Endodermal cell (in vitro differentiated cells): ENCODE measurements around the gene ASCC1. TPM values are rescaled to one million over a fixed set of nuclear protein-coding genes. Genes with fewer than 3 reads are reported as not detected.
"Not testable (repeated sequence)": the region's sequence is repeated elsewhere in the genome, so short reads cannot be mapped to it uniquely, and the experiment has no call there.

ENCODE experiments used
- DNase-seq: peaks from one replicate; pipeline ENCODE4 v3.0.0-alpha.2; 2017
- H3K27ac ChIP-seq: 2 replicates; pipeline ENCODE4 v1.5.1; 2013; ENCODE audit warnings: mild to moderate bottlenecking, low read depth, low read length, moderate library complexity
- H3K27me3 ChIP-seq: 2 replicates; pipeline ENCODE4 v1.6.1; 2013; ENCODE audit warnings: mild to moderate bottlenecking, low read length, moderate library complexity; ENCODE audit not compliant: insufficient read depth, control insufficient read depth, poor library complexity, severe bottlenecking
- H3K36me3 ChIP-seq: 2 replicates; pipeline ENCODE4 v1.7.0; 2013; ENCODE audit warnings: mild to moderate bottlenecking, low read length, moderate library complexity; ENCODE audit not compliant: control insufficient read depth, insufficient read depth
- H3K4me1 ChIP-seq: one replicate; pipeline ENCODE4 v1.7.0; 2013; ENCODE audit warnings: low read length; ENCODE audit not compliant: control insufficient read depth, insufficient read depth
- H3K4me3 ChIP-seq: 2 replicates; pipeline ENCODE4 v1.5.1; 2013; ENCODE audit warnings: mild to moderate bottlenecking, low read length, moderate library complexity
- H3K9ac ChIP-seq: 2 replicates; pipeline ENCODE4 v1.6.1; 2013; ENCODE audit warnings: mild to moderate bottlenecking, low read length, moderate library complexity; ENCODE audit not compliant: poor library complexity, severe bottlenecking; ENCODE audit errors: extremely low read depth
- H3K9me3 ChIP-seq: 2 replicates; pipeline ENCODE4 v1.6.1; 2013; ENCODE audit warnings: mild to moderate bottlenecking, low read length, moderate library complexity; ENCODE audit not compliant: control insufficient read depth
- H3K27ac Mint-ChIP-seq: 2 replicates; pipeline ENCODE4 v1.8.0; 2020; ENCODE audit warnings: mixed read lengths
- H3K27me3 Mint-ChIP-seq: 2 replicates; pipeline ENCODE4 v1.8.0; 2021; ENCODE audit warnings: mild to moderate bottlenecking, mixed read lengths; ENCODE audit not compliant: insufficient read depth
- H3K36me3 Mint-ChIP-seq: 2 replicates; pipeline ENCODE4 v1.8.0; 2020; ENCODE audit warnings: low read depth, mixed read lengths
- H3K4me1 Mint-ChIP-seq: 2 replicates; pipeline ENCODE4 v1.8.0; 2020; ENCODE audit warnings: mixed read lengths
- H3K4me3 Mint-ChIP-seq: 2 replicates; pipeline ENCODE4 v1.8.0; 2020; ENCODE audit warnings: mild to moderate bottlenecking, moderate library complexity, mixed read lengths
- H3K9me3 Mint-ChIP-seq: 2 replicates; pipeline ENCODE4 v1.8.0; 2020; ENCODE audit warnings: mild to moderate bottlenecking, mixed read lengths
- WGBS, 2 experiments: methylation state at CpG; one replicate each; pipeline versions ENCODE4 v1.1.5 to v1.1.7; 2013; ENCODE audit warnings: missing lambda C conversion rate in 2 of 2, mixed read lengths in 1 of 2; ENCODE audit not compliant: insufficient coverage in 1 of 2, insufficient read length in 1 of 2; 5-methylcytosine and 5-hydroxymethylcytosine counted together
- total RNA-seq, 2 donors: library from RNA; stranded (reverse); fragmentation: NEBNext Ultra II Directional in 1 of 2; extraction: Animal tissue kit (Norgen Biotek cat#: 25700) in 1 of 2; gene quantifications; 2 replicates in 1 of 2; 3 replicates in 1 of 2; pipeline ENCODE4 v1.2.1, GENCODE V29; 2021
- TF ChIP-seq, protein P1 (sequence below): fragments of 200-600 bp; sonication (generic); conservative IDR thresholded peaks from 2 replicates; pipeline ENCODE4 v1.5.0; 2021; ENCODE audit warnings: antibody characterized with exemption, mild to moderate bottlenecking

The ASCC1 gene
- total RNA-seq, 2 donors from 2014 or later = 29.2 to 34.0 TPM

DNA sequence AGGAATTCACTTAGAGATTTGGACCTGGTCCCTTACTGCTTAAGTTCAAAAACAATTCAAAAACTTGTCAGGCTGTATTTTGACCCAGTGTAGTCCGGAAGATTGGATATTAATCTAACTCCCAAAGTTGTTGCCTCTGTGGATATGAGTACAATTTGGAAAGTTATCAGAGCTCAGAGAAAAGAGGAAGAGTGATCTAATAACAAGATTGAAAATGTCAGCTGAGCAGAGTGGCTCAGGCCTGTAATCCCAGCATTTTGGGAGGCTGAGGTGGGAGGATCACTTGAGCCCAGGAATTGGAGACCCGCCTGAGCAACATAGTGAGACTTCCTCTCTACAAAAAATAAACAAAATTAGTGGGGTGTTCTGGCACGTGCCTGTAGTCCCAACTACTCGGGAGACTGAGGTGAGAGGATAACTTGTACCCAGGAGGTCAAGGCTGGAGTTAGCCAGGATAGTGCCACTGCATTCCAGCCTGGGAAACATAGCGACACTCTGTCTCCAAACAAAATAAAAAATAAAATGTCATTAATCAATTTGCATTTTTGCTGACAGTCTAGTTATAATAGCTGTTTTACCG, 3.2 kb upstream of the ASCC1 start:
- Mint-ChIP-seq H3K4me1 (peaks cover 15% of the 10 kb centered on the region), H3K36me3 (peaks cover 11% of the 10 kb centered on the region), H3K27ac (no peak overlapping the region), H3K27me3 (no peaks in the 10 kb centered on the region), H3K4me3 (no peak overlapping the region), H3K9me3 (no peaks in the 10 kb centered on the region)
- H3K4me1 ChIP-seq = no peaks in the 10 kb centered on the region
- no peak overlapping the region for H3K9ac ChIP-seq
- no peak overlapping the region for H3K4me3 ChIP-seq
- peaks cover 18% of the 10 kb centered on the region for H3K36me3 ChIP-seq
- no peak overlapping the region for H3K27ac ChIP-seq
- TF ChIP-seq, protein P1, sequence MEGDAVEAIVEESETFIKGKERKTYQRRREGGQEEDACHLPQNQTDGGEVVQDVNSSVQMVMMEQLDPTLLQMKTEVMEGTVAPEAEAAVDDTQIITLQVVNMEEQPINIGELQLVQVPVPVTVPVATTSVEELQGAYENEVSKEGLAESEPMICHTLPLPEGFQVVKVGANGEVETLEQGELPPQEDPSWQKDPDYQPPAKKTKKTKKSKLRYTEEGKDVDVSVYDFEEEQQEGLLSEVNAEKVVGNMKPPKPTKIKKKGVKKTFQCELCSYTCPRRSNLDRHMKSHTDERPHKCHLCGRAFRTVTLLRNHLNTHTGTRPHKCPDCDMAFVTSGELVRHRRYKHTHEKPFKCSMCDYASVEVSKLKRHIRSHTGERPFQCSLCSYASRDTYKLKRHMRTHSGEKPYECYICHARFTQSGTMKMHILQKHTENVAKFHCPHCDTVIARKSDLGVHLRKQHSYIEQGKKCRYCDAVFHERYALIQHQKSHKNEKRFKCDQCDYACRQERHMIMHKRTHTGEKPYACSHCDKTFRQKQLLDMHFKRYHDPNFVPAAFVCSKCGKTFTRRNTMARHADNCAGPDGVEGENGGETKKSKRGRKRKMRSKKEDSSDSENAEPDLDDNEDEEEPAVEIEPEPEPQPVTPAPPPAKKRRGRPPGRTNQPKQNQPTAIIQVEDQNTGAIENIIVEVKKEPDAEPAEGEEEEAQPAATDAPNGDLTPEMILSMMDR = no peak
- no peaks in the 10 kb centered on the region for H3K27me3 ChIP-seq
- 81 to 95% methylated on average over 3 to 6 of the region's 6 CpGs for WGBS, 2 experiments
- H3K9me3 ChIP-seq = no peaks in the 10 kb centered on the region
- no peak for DNase-seq

DNA sequence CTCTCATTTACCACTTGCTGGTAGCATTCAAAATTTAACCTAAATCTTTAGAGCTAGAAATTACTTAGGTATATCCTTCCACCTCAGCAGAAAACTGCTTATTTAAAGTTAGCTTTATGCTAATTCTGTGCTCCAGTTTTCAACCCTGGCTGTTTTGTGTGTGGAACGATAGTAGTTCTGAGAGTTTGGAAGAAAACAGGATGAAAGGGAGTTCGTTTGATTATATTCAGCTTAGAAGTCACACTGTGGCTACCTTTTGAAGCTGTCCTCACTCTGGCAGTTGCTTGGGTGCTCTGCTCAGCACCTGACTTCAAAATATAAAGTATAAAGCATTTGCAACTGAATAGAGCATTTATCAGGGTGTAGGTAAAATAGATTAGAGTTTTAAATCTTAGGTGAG, 2.6 kb upstream of the ASCC1 start:
- Mint-ChIP-seq H3K9me3 (no peaks in the 10 kb centered on the region), H3K4me1 (peaks cover 15% of the 10 kb centered on the region), H3K27me3 (no peaks in the 10 kb centered on the region), H3K4me3 (no peak overlapping the region), H3K36me3 (peaks cover 8% of the 10 kb centered on the region), H3K27ac (no peak overlapping the region)
- Histone ChIP-seq H3K36me3 (peaks cover 13% of the 10 kb centered on the region), H3K4me1 (no peaks in the 10 kb centered on the region), H3K27me3 (no peaks in the 10 kb centered on the region), H3K9me3 (no peaks in the 10 kb centered on the region), H3K27ac (no peak overlapping the region), H3K4me3 (no peak overlapping the region), H3K9ac (no peak overlapping the region)
- WGBS, 2 experiments = 86 to 93% methylated on average over 2 of the region's 2 CpGs
- DNase-seq = no peak
- TF ChIP-seq, protein P1 = no peak

DNA sequence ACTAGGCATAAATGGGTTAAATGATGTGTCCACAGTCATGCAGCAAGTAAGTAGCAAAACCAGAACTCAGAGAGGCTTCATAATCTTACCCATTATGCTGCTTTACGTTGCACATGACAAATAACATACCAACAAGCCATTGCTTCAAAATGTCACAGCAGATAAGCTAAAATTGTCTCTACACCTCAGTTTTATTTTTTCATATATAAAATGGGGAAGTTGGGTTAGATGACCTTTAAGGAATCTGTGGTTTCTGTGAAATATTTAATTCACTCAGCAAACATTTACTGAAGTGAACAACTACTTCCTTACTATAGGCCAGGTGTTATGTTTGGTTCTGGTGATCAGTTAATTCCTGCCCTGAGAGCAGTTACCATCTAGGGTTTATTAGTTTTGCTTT, 2.2 kb upstream of the ASCC1 start:
- no peaks in the 10 kb centered on the region for H3K27me3 ChIP-seq
- Mint-ChIP-seq H3K9me3 (no peaks in the 10 kb centered on the region), H3K4me3 (no peak overlapping the region), H3K27me3 (no peaks in the 10 kb centered on the region), H3K4me1 (peaks cover 15% of the 10 kb centered on the region), H3K27ac (no peak overlapping the region), H3K36me3 (peaks cover 8% of the 10 kb centered on the region)
- TF ChIP-seq, protein P1 = no peak
- H3K4me1 ChIP-seq = no peaks in the 10 kb centered on the region
- DNase-seq = no peak
- no peak overlapping the region for H3K27ac ChIP-seq
- H3K4me3 ChIP-seq = no peak overlapping the region
- H3K9me3 ChIP-seq = no peaks in the 10 kb centered on the region
- 91% methylated on average over 1 of the region's 1 CpG; no CpG with 5 or more reads in 1 of the 2 experiments for WGBS, 2 experiments
- H3K36me3 ChIP-seq = peaks cover 9% of the 10 kb centered on the region
- no peak overlapping the region for H3K9ac ChIP-seq

DNA sequence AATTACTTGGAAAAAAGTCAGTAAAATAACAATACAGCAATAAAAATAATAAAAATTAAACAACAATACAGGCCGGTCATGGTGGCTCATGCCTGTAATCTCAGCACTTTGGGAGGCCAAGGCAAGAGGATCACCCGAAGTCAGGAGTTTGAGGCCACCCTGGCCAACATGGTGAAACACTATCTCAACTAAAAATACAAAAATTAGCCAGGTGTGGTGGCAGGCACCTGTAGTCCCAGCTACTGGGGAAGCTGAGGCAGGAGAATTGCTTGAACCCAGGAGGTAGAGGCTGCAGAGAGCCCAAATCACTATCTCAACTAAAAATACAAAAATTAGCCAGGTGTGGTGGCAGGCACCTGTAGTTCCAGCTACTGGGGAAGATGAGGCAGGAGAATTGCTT, 4.2 kb downstream of the ASCC1 start:
- peaks cover 32% of the 10 kb centered on the region for H3K36me3 Mint-ChIP-seq
- H3K36me3 ChIP-seq = peaks cover 16% of the 10 kb centered on the region
- H3K27me3 Mint-ChIP-seq, H3K4me1 ChIP-seq, H3K9ac ChIP-seq, H3K4me1 Mint-ChIP-seq, H3K27ac ChIP-seq, H3K27me3 ChIP-seq, H3K9me3 Mint-ChIP-seq, H3K4me3 ChIP-seq, H3K9me3 ChIP-seq, H3K4me3 Mint-ChIP-seq, DNase-seq, H3K27ac Mint-ChIP-seq: not testable (repeated sequence)
- WGBS, 2 experiments = 86 to 97% methylated on average over 1 to 2 of the region's 2 CpGs

DNA sequence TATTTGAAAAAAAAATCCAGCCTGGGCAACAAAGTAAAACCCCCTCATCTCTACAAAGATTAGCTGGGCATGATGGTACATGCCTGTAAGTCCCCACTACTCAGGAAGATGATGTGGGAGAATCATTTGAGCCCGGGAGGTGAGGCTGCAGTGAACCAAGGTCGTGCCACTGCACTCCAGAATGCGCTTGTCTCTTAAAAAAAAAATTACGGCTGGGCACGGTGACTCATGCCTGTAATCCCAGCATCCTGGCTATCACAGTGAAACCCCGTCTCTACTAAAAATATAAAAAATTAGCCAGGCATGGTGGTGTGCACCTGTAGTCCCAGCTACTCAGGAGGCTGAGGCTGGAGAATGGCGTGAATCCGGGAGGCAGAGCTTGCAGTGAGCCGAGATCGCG, 4.7 kb downstream of the ASCC1 start:
- H3K36me3 ChIP-seq = peaks cover 16% of the 10 kb centered on the region
- not testable (repeated sequence) for H3K4me1 Mint-ChIP-seq, H3K4me1 ChIP-seq, H3K9me3 ChIP-seq, H3K27me3 Mint-ChIP-seq, H3K27me3 ChIP-seq, H3K4me3 ChIP-seq, H3K27ac Mint-ChIP-seq, DNase-seq, H3K9me3 Mint-ChIP-seq, H3K9ac ChIP-seq, H3K4me3 Mint-ChIP-seq, H3K27ac ChIP-seq
- peaks cover 34% of the 10 kb centered on the region for H3K36me3 Mint-ChIP-seq
- WGBS, 2 experiments = 93 to 96% methylated on average over 8 to 11 of the region's 11 CpGs
